ENCODE data around the gene PRKD2.

Gene PRKD2

GRCh38 chr19:46704379-46705076 is 12.4 kb downstream of the PRKD2 start:
- DNase-seq (ENCODE audit: low read depth), result peak; percentile 70

DNA sequence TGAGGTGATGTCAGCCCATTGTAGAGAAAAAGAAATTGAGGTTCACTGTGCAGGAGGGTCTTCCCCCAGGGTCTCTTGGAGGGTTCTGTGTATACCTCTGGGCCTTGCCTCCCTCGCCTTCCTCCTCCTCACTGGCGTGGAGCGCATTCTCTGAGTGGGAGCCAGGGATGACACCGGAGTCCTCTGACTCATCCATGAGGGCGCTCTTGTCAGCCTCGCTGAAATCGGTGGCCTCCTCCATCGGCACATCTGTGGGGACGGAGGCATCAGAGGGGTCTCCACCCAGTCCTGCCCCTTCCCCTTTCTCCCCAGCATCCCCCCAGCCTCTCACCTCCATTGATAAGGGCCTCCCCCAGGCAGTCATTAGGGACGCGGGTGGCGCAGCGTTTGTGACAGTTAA is 16.2 kb downstream of the PRKD2 start:
- DNase-seq (ENCODE audit: low read depth), result no peak

DNA sequence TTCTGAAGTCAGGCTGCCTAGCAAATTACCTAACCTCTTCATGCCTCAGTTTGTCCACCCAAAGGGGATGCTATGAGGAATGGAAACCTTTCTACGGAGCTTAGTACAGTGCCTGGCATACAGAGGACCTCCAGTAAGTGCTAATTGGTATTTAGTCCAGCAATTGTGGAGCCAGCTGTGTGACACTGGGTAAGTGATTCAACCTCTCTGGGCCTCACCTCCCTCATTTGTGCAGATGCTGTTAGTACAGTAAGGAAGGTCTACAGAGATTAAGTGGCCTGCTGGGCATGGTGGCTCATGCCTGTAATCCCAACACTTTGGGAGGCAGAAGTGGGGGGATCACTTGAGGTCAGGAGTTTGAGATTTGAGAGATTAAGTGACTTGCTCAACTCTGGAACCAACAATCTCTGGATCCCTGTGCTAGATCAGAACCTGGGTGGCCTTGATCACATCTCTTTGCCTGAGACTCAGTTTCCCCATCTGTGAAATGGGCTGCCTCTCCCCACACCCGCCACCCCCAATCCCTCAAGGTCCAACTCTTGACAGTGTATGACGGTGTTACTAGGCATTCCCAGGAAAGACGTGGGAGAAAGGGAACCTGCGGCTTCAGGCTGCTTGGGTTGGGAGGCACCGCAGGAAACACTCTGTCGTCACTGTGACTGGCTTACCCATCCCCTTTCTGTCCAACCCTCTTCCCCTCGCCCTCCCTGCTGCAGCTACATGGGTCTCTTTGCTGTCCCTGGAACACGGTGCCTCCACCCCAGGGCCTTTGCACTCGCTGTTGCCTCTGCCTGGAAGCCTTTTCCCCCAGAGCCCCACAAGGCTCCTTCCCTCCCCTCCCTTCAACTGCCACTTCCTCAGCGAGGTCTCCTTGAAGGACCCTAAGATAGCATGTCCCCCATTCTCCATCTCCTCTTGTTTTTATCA is 18.3 kb downstream of the PRKD2 start:
- DNase-seq (ENCODE audit: low read depth), result no peak

- no peak for DNase-seq (ENCODE audit: low read depth)
Observed at GRCh38 chr19:46697204-46697960, 19.5 kb downstream of the PRKD2 start.

- DNase-seq (ENCODE audit: low read depth), result no peak
Observed at GRCh38 chr19:46696866-46697203, 20.1 kb downstream of the PRKD2 start.

DNA sequence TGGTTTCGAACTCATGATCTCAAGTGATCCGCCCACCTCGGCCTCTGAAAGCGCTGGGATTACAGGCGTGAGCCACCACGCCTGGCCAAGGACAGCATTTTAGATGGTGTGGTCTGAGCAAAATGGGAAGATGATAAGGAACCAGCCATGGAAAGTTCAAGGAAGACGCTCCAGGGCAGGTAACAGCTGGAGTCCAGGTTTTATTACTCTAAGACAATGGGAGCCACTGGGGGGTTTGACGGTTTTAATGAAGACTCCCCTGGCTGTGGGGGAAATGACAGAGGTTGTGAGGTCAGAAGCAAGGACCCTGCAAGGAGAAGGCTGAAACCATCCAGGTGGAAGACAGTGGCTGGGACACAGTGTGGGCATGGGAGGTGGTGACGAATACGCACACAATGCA is 20.9 kb downstream of the PRKD2 start:
- no peak for DNase-seq (ENCODE audit: low read depth)

GRCh38 chr19:46693760-46694159 is 23.2 kb downstream of the PRKD2 start:
- no peak for DNase-seq (ENCODE audit: low read depth)

GRCh38 chr19:46692918-46693722 is 23.8 kb downstream of the PRKD2 start:
- DNase-seq (ENCODE audit: low read depth), result no peak

- DNase-seq (ENCODE audit: low read depth), result no peak
Observed at GRCh38 chr19:46691948-46692347, 25.0 kb downstream of the PRKD2 start.

DNA sequence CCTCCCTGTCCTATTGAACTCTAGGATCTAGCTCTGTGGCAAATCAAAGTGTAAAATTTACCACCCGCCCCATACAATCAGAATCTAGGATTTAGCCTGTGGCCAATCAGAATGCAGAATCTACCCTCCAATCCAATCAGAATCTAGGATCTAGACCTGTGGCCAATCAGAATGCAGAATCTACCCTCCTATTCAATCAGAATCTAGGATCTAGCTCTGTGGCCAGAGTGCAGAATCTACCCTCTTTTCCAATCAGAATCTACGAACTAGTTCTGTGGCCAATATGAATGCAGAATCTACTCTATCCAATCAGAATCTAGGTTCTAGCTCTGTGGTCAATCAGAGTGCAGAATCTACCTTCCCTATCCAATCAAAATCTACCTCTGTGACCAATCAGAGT is 25.8 kb downstream of the PRKD2 start:
- DNase-seq (ENCODE audit: low read depth), result no peak

DNA sequence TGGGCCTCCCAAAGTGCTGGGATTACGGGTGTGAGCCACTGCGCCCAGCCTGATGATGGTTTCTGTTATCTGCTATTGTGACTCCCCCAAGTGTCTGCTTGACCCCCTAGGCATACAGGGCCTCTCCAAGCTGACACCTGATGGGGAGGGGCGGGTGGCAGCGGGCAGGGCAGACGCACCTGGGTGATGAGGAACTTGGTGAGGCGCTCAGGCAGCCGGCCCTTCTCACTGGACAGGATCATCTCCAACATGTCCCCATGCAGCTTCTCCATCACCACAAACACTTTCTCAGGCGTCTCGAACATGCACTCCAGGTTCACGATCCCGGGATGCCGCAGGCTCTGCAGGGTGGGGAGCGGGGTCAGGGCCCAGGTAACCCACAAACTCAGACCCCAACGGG is 27.6 kb downstream of the PRKD2 start:
- DNase-seq (ENCODE audit: low read depth), result no peak

GRCh38 chr19:46687438-46688145 is 29.3 kb downstream of the PRKD2 start:
- DNase-seq (ENCODE audit: low read depth), result no peak

DNA sequence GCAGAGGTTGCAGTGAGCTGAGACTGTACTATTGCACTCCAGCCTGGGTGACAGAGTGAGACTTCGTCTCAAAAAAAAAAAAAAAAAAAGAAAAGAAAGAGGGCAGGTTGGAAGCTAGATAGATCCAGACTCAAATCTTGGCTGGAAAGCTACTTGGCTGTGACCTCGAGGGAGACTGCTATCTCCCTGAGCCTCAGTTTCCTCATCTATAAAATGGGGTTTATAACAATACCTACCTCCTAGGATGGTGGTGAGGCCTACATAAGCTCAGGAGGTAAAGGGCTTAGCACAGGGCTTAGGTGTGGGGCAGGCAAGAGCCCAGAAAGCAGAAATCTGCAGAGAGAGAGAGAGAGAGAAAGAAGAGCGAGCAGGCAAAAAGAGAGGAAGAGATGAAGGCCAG is 31.7 kb downstream of the PRKD2 start:
- DNase-seq (ENCODE audit: low read depth), result no peak

- no peak for DNase-seq (ENCODE audit: low read depth)
Observed at GRCh38 chr19:46678110-46678732, 38.7 kb downstream of the PRKD2 start.

DNA sequence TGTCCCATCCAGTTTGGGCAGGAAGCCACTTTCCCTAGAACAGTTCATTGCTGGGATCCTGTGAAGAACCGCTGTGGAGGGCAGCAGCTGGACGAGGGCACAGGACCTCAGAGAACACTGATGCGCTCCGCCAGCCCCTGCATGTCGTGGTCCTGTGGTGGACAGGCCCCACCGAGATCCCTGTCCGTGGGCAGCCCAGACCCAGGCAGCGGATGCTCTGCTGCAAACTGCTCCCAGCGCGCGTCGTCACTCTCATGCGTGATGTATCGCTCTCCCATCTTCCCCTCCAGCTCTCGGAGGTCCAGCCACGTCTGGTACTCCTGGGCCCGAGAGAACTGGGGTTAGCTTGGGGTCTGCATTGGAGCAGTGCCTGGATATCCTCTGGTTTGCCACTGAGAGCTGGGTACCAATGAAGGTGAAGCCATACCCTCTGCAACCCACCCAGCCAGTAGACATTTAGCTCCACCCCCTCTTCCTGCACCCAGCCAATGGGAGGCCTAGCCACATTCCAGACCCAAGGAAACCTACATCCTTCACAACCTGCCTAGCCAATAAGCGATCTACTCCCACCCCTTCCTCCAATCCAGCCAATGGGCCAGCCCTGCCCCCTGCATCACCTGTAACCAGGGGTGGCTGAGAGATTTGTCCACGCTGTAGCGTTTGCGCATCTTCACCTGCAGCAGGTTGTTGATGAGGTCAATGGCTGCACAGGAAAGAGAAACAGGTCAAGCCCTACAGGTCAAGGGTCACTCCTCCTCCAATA is 42.3 kb downstream of the PRKD2 start:
- DNase-seq (ENCODE audit: low read depth), result no peak

DNA sequence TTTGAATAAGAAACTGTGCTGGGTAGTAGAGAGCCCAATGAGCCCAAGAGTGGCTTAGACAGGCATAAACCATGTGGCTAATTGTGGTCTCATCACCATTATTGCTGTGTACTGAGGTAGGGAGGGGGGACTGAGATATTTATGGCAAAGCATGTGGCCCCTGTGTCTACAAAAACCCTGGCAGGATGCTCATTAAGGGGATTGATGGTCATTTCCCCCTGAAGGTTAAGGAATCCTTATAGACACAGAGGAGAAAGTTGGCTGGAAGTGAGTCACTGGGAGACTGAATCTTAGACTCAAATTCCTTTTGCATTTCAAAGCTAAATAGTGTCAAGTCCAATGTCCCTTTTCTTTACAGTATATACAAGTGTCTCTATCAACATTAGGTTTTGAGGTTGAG is 46.1 kb downstream of the PRKD2 start:
- no peak for DNase-seq (ENCODE audit: low read depth)

DNA sequence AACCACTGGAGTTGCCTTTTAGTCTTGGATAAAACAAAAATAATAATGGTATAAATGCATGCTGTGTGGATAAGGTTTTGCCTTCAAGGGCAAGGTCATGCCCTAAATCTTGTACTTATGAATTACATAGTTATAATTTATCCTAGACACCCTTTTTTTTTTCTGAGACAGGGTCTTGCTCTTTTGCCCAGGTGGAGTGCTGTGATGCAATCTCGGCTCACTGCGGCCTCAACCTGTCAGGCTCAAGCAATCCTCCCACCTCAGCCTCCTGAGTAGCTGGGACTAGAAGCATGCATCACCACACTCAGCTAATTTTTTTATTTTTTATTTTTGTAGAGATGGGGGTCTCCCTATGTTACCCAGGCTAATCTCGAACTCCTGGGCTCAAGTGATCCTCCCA is 48.3 kb downstream of the PRKD2 start:
- no peak for DNase-seq (ENCODE audit: low read depth)

GRCh38 chr19:46665072-46665471 is 51.8 kb downstream of the PRKD2 start:
- DNase-seq (ENCODE audit: low read depth), result no peak

DNA sequence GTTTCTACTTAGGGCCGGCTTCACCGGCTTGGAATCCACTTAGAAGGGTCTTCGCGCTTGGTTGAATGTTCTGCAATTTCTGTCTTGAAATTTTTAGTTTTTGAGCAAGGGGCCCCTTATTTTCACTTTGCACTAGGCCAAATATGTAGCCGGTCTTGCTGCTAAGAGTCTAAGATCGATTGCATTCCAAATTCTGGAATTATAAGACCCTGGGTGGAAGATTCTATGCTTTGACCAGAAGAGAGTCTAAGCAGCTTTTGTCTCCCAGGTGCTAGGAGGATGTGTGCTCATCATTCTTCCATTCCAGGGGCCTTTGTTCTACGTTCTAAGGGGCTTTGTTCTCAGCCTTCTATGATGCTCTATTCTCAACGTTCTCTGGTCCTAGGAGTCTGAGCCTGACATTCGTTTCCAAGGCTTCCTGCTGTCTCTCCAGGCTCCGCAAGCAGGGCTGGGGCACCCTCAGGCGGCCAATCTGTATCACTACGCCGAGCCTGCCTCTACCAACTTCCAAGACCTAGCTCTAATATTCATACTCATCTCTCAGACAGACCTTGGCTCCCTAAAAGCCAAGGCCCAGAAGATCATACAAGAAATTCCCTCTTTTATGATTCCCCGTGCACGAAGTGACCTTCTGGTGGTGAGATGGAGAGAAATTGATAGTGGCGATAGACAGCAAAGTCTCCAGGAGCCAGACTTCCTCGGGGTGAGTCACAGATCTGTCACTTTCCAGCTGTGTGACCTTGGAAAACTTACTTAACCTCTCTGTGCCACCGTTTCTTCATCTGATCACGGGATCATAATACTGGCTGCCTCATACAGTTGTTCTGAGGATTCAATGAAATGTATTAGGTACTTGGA is 55.0 kb downstream of the PRKD2 start:
- peak; percentile 51 for DNase-seq (ENCODE audit: low read depth)

All from stimulated activated CD8-positive, alpha-beta memory T cell treated with anti-CD3 and anti-CD28 coated beads, Interleukin-12 subunit alpha, Interleukin-12 subunit beta, amount 100 ng/mL, for 4 hours (primary cell).